Erythroblast (primary cell): ENCODE measurements around the gene TIPRL.

Experiments used
- GATA1 ChIP-seq: IDR thresholded peaks from 2 replicates; pipeline ENCODE4 v1.6.1; 2011; ENCODE audit warnings: low read depth, mild to moderate bottlenecking, control low read depth, low read length, moderate library complexity
- POLR2A ChIP-seq: IDR thresholded peaks from 2 replicates; pipeline ENCODE4 v1.6.1; 2011; ENCODE audit warnings: mild to moderate bottlenecking, low read length

DNA sequence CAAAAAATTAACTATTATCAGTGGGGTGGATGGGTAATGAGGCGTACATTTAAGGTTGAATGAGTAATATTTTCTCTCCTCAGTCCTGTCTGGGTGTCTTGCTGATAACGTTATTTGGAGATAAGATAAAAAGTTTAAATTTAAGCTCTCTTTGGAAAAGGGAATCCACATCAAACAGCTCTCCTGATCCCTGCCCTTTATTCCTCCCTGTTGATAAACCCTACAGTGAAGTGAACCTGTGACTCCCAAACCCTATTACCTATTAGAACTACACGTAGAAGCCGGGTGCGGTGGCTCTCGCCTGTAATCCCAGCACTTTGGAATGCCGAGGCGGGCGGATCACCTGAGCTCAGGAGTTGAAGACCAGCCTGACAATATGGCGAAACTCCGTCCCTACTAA, 32.1 kb upstream of the TIPRL start:
- no peak for TF ChIP-seq GATA1
- no peak for TF ChIP-seq POLR2A
